Measurements from ENCODE around the gene AHI1.

- TF ChIP-seq CTCF (IDR thresholded peaks at IDR 0.05) (no peak), POLR2A (IDR thresholded peaks at IDR 0.05) (no peak)
Measured at GRCh38 chr6:135270676-135271536, 226.6 kb downstream of the AHI1 start.
